Measurements from ENCODE around the gene CHD3. TPM values are rescaled to one million over a fixed set of nuclear protein-coding genes. Genes with fewer than 3 reads are reported as not detected.

The CHD3 gene
- polyA plus RNA-seq, 2 of the 4 experiments (the other 2 are of a cell fraction) = 56.3 to 111 TPM

- peak; percentile 21; the same call in 1 of the 2 replicates for TF ChIP-seq PBX3 (IDR thresholded peaks at IDR 0.05)
- TF ChIP-seq NPAS2 (CRISPR knock-in tag; IDR thresholded peaks at IDR 0.05; ENCODE audit: borderline replicate concordance) = peak; percentile 63; the same call in 1 of the 2 replicates
- peak; percentile 66 to 73 for TF ChIP-seq JUN (IDR thresholded peaks at IDR 0.05)
- TF ChIP-seq POLR2AphosphoS2 (conservative IDR thresholded peaks at IDR 0.05; ENCODE audit: low read length) = peak; percentile 46; the same call in 1 of the 2 replicates
- peak; percentile 14; the same call in 1 of the 2 replicates for TF ChIP-seq FOSB (CRISPR knock-in tag; IDR thresholded peaks at IDR 0.05)
- TF ChIP-seq RFX5 (IDR thresholded peaks at IDR 0.05) = no peak
- peak; percentile 16; the same call in 1 of the 2 replicates for TF ChIP-seq TFCP2L1 (CRISPR knock-in tag; IDR thresholded peaks at IDR 0.05)
- TF ChIP-seq, protein P1, sequence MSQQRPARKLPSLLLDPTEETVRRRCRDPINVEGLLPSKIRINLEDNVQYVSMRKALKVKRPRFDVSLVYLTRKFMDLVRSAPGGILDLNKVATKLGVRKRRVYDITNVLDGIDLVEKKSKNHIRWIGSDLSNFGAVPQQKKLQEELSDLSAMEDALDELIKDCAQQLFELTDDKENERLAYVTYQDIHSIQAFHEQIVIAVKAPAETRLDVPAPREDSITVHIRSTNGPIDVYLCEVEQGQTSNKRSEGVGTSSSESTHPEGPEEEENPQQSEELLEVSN (IDR thresholded peaks at IDR 0.05; ENCODE audit: borderline replicate concordance, low read depth) = peak; percentile 28; the same call in 1 of the 2 replicates
- TF ChIP-seq, protein P2, sequence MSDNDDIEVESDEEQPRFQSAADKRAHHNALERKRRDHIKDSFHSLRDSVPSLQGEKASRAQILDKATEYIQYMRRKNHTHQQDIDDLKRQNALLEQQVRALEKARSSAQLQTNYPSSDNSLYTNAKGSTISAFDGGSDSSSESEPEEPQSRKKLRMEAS (IDR thresholded peaks at IDR 0.05) = peak; percentile 97
- TF ChIP-seq GATA3 (IDR thresholded peaks at IDR 0.05; ENCODE audit: borderline replicate concordance) = peak; percentile 98
- TF ChIP-seq, protein P3, sequence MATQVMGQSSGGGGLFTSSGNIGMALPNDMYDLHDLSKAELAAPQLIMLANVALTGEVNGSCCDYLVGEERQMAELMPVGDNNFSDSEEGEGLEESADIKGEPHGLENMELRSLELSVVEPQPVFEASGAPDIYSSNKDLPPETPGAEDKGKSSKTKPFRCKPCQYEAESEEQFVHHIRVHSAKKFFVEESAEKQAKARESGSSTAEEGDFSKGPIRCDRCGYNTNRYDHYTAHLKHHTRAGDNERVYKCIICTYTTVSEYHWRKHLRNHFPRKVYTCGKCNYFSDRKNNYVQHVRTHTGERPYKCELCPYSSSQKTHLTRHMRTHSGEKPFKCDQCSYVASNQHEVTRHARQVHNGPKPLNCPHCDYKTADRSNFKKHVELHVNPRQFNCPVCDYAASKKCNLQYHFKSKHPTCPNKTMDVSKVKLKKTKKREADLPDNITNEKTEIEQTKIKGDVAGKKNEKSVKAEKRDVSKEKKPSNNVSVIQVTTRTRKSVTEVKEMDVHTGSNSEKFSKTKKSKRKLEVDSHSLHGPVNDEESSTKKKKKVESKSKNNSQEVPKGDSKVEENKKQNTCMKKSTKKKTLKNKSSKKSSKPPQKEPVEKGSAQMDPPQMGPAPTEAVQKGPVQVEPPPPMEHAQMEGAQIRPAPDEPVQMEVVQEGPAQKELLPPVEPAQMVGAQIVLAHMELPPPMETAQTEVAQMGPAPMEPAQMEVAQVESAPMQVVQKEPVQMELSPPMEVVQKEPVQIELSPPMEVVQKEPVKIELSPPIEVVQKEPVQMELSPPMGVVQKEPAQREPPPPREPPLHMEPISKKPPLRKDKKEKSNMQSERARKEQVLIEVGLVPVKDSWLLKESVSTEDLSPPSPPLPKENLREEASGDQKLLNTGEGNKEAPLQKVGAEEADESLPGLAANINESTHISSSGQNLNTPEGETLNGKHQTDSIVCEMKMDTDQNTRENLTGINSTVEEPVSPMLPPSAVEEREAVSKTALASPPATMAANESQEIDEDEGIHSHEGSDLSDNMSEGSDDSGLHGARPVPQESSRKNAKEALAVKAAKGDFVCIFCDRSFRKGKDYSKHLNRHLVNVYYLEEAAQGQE (IDR thresholded peaks at IDR 0.05) = peak; percentile 49; the same call in 1 of the 2 replicates
- no peak for TF ChIP-seq EHMT2 (IDR thresholded peaks at IDR 0.05; ENCODE audit: low read depth)
- no peak for TF ChIP-seq RARB (CRISPR knock-in tag; IDR thresholded peaks at IDR 0.05)
- TF ChIP-seq MYC (IDR thresholded peaks at IDR 0.05; ENCODE audit: borderline replicate concordance, low read length) = peak; percentile 98
- TF ChIP-seq EP300 (IDR thresholded peaks at IDR 0.05) = no peak
- peak; percentile 87 for TF ChIP-seq USF2 (IDR thresholded peaks at IDR 0.05)
- TF ChIP-seq HOXA7 (CRISPR knock-in tag; IDR thresholded peaks at IDR 0.05) = no peak
Observed at GRCh38 chr17:7857713-7858521, 30.7 kb upstream of the CHD3 start, which contains the start of gene CYB5D1 (continued).

- POLR2A ChIA-PET = no interaction called here
- DNase-seq (ENCODE audit: low read depth in 1 of 2, low spot score in 1 of 2) (peak; percentile 69), FAIRE-seq (no peak)
Observed at GRCh38 chr17:7858522-7858810, 30.1 kb upstream of the CHD3 start.

More at GRCh38 chr17:7858522-7858810, 30.1 kb upstream of the CHD3 start:
- no peaks in the 10 kb centered on the region for H3K9me3 ChIP-seq
- CTCF ChIA-PET = interaction anchor here (1.0 to 14.5 kb wide), 11 partner anchors 15 to 201 kb away, joined by 3 to 339 read pairs (median 108); partner anchors contain the start of genes ALOX15B and KDM6B
- 22% methylated on average over 18 of the region's 20 CpGs for WGBS (ENCODE audit: missing lambda C conversion rate)
- H3K4me3 ChIP-seq = peak overlapping the region; percentile 69
- H3K27ac ChIP-seq = peak overlapping the region; percentile 91 to 98
- H3K4me2 ChIP-seq = peak overlapping the region; percentile 81
- TF ChIP-seq RAD21 (conservative IDR thresholded peaks at IDR 0.05 in 1 of 2, IDR thresholded peaks at IDR 0.05 in 1 of 2) (peak in 1 of 2 experiments; percentile 29; a peak in 3 of 5 replicates), HOXA7 (CRISPR knock-in tag; IDR thresholded peaks at IDR 0.05) (no peak)
- TF ChIP-seq, protein P4, sequence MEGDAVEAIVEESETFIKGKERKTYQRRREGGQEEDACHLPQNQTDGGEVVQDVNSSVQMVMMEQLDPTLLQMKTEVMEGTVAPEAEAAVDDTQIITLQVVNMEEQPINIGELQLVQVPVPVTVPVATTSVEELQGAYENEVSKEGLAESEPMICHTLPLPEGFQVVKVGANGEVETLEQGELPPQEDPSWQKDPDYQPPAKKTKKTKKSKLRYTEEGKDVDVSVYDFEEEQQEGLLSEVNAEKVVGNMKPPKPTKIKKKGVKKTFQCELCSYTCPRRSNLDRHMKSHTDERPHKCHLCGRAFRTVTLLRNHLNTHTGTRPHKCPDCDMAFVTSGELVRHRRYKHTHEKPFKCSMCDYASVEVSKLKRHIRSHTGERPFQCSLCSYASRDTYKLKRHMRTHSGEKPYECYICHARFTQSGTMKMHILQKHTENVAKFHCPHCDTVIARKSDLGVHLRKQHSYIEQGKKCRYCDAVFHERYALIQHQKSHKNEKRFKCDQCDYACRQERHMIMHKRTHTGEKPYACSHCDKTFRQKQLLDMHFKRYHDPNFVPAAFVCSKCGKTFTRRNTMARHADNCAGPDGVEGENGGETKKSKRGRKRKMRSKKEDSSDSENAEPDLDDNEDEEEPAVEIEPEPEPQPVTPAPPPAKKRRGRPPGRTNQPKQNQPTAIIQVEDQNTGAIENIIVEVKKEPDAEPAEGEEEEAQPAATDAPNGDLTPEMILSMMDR (IDR thresholded peaks at IDR 0.05) = 0 out of 3 replicates have a peak, but pooled peaks have one; percentile 13
- ATAC-seq = peak; percentile 39 to 55; a peak in 5 of 6 replicates
- peaks cover 24% of the 10 kb centered on the region for H3K4me1 ChIP-seq
